H9 (cell line): ENCODE results near the gene CNGB1. TPM values are rescaled to one million over a fixed set of nuclear protein-coding genes. Genes with fewer than 3 reads are reported as not detected.

ENCODE experiments used
- DNase-seq: peaks from one replicate; pipeline ENCODE4 v3.0.0-alpha.2; 2017
- H2AFZ ChIP-seq: one replicate; pipeline ENCODE4 v1.6.1; 2013; ENCODE audit warnings: mild to moderate bottlenecking, low read length, control low read depth, moderate library complexity
- H2AK5ac ChIP-seq: 2 replicates; pipeline ENCODE4 v1.6.1; 2013; ENCODE audit warnings: low read length, control low read depth, mixed read lengths; ENCODE audit not compliant: insufficient read length
- H2BK120ac ChIP-seq: one replicate; pipeline ENCODE4 v1.6.1; 2013; ENCODE audit warnings: low read depth, mild to moderate bottlenecking, low read length, control low read depth, inconsistent platforms; ENCODE audit not compliant: poor library complexity, severe bottlenecking
- H2BK12ac ChIP-seq: 2 replicates; pipeline ENCODE4 v1.6.1; 2013; ENCODE audit warnings: low read length, control low read depth, mixed read lengths, low read depth; ENCODE audit not compliant: insufficient read length
- H2BK15ac ChIP-seq: 2 replicates; pipeline ENCODE4 v1.6.1; 2013; ENCODE audit warnings: low read depth, low read length, control low read depth
- H2BK20ac ChIP-seq: one replicate; pipeline ENCODE4 v1.6.1; 2013; ENCODE audit warnings: low read depth, mild to moderate bottlenecking, low read length, control low read depth, inconsistent platforms; ENCODE audit not compliant: poor library complexity, severe bottlenecking
- H2BK5ac ChIP-seq: 2 replicates; pipeline ENCODE4 v1.6.1; 2013; ENCODE audit warnings: low read length, control low read depth, mixed read lengths; ENCODE audit not compliant: insufficient read length
- H3K14ac ChIP-seq: 2 replicates; pipeline ENCODE4 v1.6.1; 2013; ENCODE audit warnings: low read length, control low read depth; ENCODE audit not compliant: insufficient read depth
- H3K18ac ChIP-seq: 2 replicates; pipeline ENCODE4 v1.6.1; 2013; ENCODE audit warnings: low read depth, mild to moderate bottlenecking, mixed read lengths, low read length, control low read depth; ENCODE audit not compliant: insufficient read length
- H3K23ac ChIP-seq: 2 replicates; pipeline ENCODE4 v1.6.1; 2013; ENCODE audit warnings: low read length, control low read depth, mixed read lengths, low read depth; ENCODE audit not compliant: insufficient read length
- H3K23me2 ChIP-seq: 2 replicates; pipeline ENCODE4 v1.6.1; 2013; ENCODE audit warnings: low read depth, mild to moderate bottlenecking, mixed read lengths, low read length, control low read depth; ENCODE audit not compliant: insufficient read length, poor library complexity, severe bottlenecking
- H3K27ac ChIP-seq: 2 replicates; pipeline ENCODE4 v1.5.1; 2013; ENCODE audit warnings: low read length, control low read depth, mixed read lengths, low read depth; ENCODE audit not compliant: insufficient read length
- H3K27me3 ChIP-seq: 2 replicates; pipeline ENCODE4 v1.6.1; 2013; ENCODE audit warnings: low read length, control low read depth, inconsistent platforms; ENCODE audit not compliant: insufficient read depth
- H3K4ac ChIP-seq: 2 replicates; pipeline ENCODE4 v1.6.1; 2013; ENCODE audit warnings: low read depth, mild to moderate bottlenecking, control low read depth, inconsistent platforms, low read length, moderate library complexity
- H3K4me1 ChIP-seq: 2 replicates; pipeline ENCODE4 v1.6.1; 2013; ENCODE audit warnings: low read length, control low read depth, inconsistent platforms; ENCODE audit not compliant: insufficient read depth
- H3K4me2 ChIP-seq: 2 replicates; pipeline ENCODE4 v1.6.1; 2013; ENCODE audit warnings: low read length, control low read depth, mixed read lengths; ENCODE audit not compliant: insufficient read length, insufficient read depth
- H3K56ac ChIP-seq: 2 replicates; pipeline ENCODE4 v1.6.1; 2013; ENCODE audit warnings: low read depth, mild to moderate bottlenecking, mixed read lengths, low read length, control low read depth; ENCODE audit not compliant: insufficient read length
- H3K79me1 ChIP-seq: 2 replicates; pipeline ENCODE4 v1.6.1; 2013; ENCODE audit warnings: low read depth, mild to moderate bottlenecking, moderate library complexity, low read length, control low read depth, inconsistent platforms; ENCODE audit not compliant: insufficient read depth, poor library complexity, severe bottlenecking
- H3K79me2 ChIP-seq: 2 replicates; pipeline ENCODE4 v1.6.1; 2013; ENCODE audit warnings: low read length, control low read depth, inconsistent platforms; ENCODE audit not compliant: insufficient read depth
- H3K9ac ChIP-seq: 2 replicates; pipeline ENCODE4 v1.6.1; 2013; ENCODE audit warnings: low read length, control low read depth, mixed read lengths; ENCODE audit not compliant: insufficient read length; ENCODE audit errors: extremely low read depth
- H3K9me3 ChIP-seq: one replicate; pipeline ENCODE4 v1.6.1; 2013; ENCODE audit warnings: low read depth, low read length, inconsistent platforms; ENCODE audit not compliant: control insufficient read depth
- H3T11ph ChIP-seq: one replicate; pipeline ENCODE4 v1.6.1; 2013; ENCODE audit warnings: mild to moderate bottlenecking, low read length, control low read depth, inconsistent platforms
- H4K20me1 ChIP-seq: one replicate; pipeline ENCODE4 v1.6.1; 2013; ENCODE audit not compliant: control insufficient read depth, insufficient read length, insufficient read depth
- H4K5ac ChIP-seq: 2 replicates; pipeline ENCODE4 v1.6.1; 2013; ENCODE audit warnings: low read depth, mild to moderate bottlenecking, mixed read lengths, low read length, control low read depth; ENCODE audit not compliant: insufficient read length
- H4K8ac ChIP-seq: replicated peaks from 2 replicates; pipeline ENCODE4 v1.6.1; 2013; ENCODE audit warnings: low read length, control low read depth, mixed read lengths, low read depth; ENCODE audit not compliant: insufficient read length
- H4K91ac ChIP-seq: 2 replicates; pipeline ENCODE4 v1.6.1; 2013; ENCODE audit warnings: low read depth, mild to moderate bottlenecking, moderate library complexity, mixed read lengths, low read length, control low read depth; ENCODE audit not compliant: insufficient read length
- H3K27ac Mint-ChIP-seq, 3 experiments: 2 replicates in 2 of 3; 3 replicates in 1 of 3; pipeline ENCODE4 v1.8.0; 2020 to 2021; ENCODE audit warnings: mixed read lengths in 3 of 3, mild to moderate bottlenecking in 1 of 3, moderate library complexity in 1 of 3
- H3K27me3 Mint-ChIP-seq: 2 replicates; pipeline ENCODE4 v1.8.0; 2021; ENCODE audit warnings: low read depth, mild to moderate bottlenecking, moderate library complexity, mixed read lengths
- H3K36me3 Mint-ChIP-seq, 3 experiments: 2 replicates in 2 of 3; 3 replicates in 1 of 3; pipeline ENCODE4 v1.8.0; 2020 to 2021; ENCODE audit warnings: low read depth in 3 of 3, mixed read lengths in 3 of 3; ENCODE audit not compliant: insufficient read depth in 1 of 3
- H3K4me1 Mint-ChIP-seq, 2 experiments: 2 replicates each; pipeline ENCODE4 v1.8.0; 2020; ENCODE audit warnings: mixed read lengths in 2 of 2
- H3K4me3 Mint-ChIP-seq, 2 experiments: 2 replicates in 1 of 2; 3 replicates in 1 of 2; pipeline ENCODE4 v1.8.0; 2020 to 2021; ENCODE audit warnings: mild to moderate bottlenecking in 2 of 2, mixed read lengths in 2 of 2, moderate library complexity in 1 of 2
- H3K9me3 Mint-ChIP-seq, 2 experiments: 2 replicates in 1 of 2; 3 replicates in 1 of 2; pipeline ENCODE4 v1.8.0; 2020; ENCODE audit warnings: mild to moderate bottlenecking in 2 of 2, mixed read lengths in 2 of 2, moderate library complexity in 1 of 2
- WGBS: extraction: QIAGEN DNeasy Blood & Tissue Kit; methylation state at CpG from one replicate; pipeline ENCODE4 v1.1.7; 2013; ENCODE audit warnings: missing lambda C conversion rate, low lambda C conversion rate, mixed read lengths; ENCODE audit not compliant: insufficient read length; ENCODE audit errors: extremely low coverage; 5-methylcytosine and 5-hydroxymethylcytosine counted together
- total RNA-seq: library from RNA; stranded (reverse); gene quantifications from 2 replicates; pipeline ENCODE4 v1.2.1, GENCODE V29; 2021
- TF ChIP-seq, protein P1 (sequence below): fragments of 200-600 bp; sonication (generic); conservative IDR thresholded peaks from 3 replicates; pipeline ENCODE4 v1.8.0; 2021; ENCODE audit warnings: antibody characterized with exemption, mild to moderate bottlenecking

CNGB1 gene
- total RNA-seq, 1 experiment from 2014 or later = not detected

DNA sequence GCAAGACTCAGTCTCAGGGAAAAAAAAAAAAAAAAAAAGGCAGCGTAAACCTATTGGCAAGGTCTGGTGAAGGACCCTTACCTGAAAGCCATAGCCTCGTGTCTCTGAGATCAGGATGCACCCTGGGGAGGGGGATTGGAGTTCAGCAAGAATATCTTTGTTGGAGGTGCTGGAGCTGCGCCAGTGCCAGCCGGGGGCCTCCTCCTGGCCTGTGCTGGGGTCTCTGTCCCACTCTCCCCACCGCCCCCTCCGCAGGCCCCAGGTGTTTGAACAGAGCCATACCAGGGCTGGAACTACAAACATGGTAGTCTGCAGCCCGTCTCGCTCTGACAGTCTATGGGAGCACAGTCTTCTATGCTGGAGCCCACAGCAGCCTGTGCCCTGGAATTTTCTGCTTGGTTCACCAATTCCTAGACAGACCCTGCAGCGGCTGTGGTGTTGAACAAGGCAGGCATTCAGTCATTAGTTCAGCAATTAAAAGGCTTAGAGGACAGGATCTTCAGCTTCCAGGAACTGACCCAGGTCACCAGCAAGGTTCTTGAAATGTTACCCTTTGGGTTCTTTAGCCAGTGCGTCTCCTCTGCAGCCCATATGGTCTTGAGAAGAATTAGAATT, 126.4 kb downstream of the CNGB1 start:
- H2AFZ ChIP-seq = no peak overlapping the region
- H3K18ac ChIP-seq = no peak overlapping the region
- no peak overlapping the region for H3K4ac ChIP-seq
- H3T11ph ChIP-seq = no peak overlapping the region
- H3K36me3 Mint-ChIP-seq = no peaks in the 10 kb centered on the region
- H4K91ac ChIP-seq = no peak overlapping the region
- peaks cover 6% of the 10 kb centered on the region; the same call in 1 of the 2 replicates for H3K4me1 ChIP-seq
- H2BK5ac ChIP-seq = no peak overlapping the region
- no peak overlapping the region for H3K27ac Mint-ChIP-seq
- no peak overlapping the region for H3K4me2 ChIP-seq
- H2BK120ac ChIP-seq = no peak overlapping the region
- H3K56ac ChIP-seq = no peak overlapping the region
- no peaks in the 10 kb centered on the region for H4K20me1 ChIP-seq
- TF ChIP-seq, protein P1, sequence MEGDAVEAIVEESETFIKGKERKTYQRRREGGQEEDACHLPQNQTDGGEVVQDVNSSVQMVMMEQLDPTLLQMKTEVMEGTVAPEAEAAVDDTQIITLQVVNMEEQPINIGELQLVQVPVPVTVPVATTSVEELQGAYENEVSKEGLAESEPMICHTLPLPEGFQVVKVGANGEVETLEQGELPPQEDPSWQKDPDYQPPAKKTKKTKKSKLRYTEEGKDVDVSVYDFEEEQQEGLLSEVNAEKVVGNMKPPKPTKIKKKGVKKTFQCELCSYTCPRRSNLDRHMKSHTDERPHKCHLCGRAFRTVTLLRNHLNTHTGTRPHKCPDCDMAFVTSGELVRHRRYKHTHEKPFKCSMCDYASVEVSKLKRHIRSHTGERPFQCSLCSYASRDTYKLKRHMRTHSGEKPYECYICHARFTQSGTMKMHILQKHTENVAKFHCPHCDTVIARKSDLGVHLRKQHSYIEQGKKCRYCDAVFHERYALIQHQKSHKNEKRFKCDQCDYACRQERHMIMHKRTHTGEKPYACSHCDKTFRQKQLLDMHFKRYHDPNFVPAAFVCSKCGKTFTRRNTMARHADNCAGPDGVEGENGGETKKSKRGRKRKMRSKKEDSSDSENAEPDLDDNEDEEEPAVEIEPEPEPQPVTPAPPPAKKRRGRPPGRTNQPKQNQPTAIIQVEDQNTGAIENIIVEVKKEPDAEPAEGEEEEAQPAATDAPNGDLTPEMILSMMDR = no peak
- no CpG with 5 or more reads among the region's 10 CpGs for WGBS
- no peaks in the 10 kb centered on the region; the same call in 1 of the 2 replicates for H3K27me3 ChIP-seq
- peaks cover 44 to 49% of the 10 kb centered on the region in 2 experiments for H3K4me1 Mint-ChIP-seq
- H4K5ac ChIP-seq = no peak overlapping the region
- H3K4me3 Mint-ChIP-seq = no peak overlapping the region
- no peak overlapping the region for H3K23ac ChIP-seq
- H2BK20ac ChIP-seq = no peak overlapping the region
- no peak for DNase-seq
- no peak overlapping the region for H4K8ac ChIP-seq
- H3K79me2 ChIP-seq = no peaks in the 10 kb centered on the region
- no peak overlapping the region for H3K14ac ChIP-seq
- no peak overlapping the region for H2AK5ac ChIP-seq
- no peaks in the 10 kb centered on the region for H3K23me2 ChIP-seq
- H3K9me3 ChIP-seq = no peaks in the 10 kb centered on the region
- no peaks in the 10 kb centered on the region for H3K79me1 ChIP-seq
- H3K9ac ChIP-seq = no peak overlapping the region
- H3K9me3 Mint-ChIP-seq = 0 out of 5 replicates have a peak, but pooled peaks cover 0 to 3% of the 10 kb centered on the region in 2 experiments
- H2BK15ac ChIP-seq = no peak overlapping the region
- H2BK12ac ChIP-seq = no peak overlapping the region
- peaks cover 12% of the 10 kb centered on the region for H3K27me3 Mint-ChIP-seq
- no peak overlapping the region for H3K27ac ChIP-seq
